ENCODE measurements around the gene PLAAT5. TPM values are rescaled to one million over a fixed set of nuclear protein-coding genes. Genes with fewer than 3 reads are reported as not detected.

The PLAAT5 gene
- total and polyA plus RNA-seq, 2 of the 13 experiments (the other 11 are each of a cell fraction or from before 2014, with no cell fraction given) = not detected

- TF ChIP-seq TEAD3 (CRISPR knock-in tag; optimal IDR thresholded peaks at IDR 0.05; ENCODE audit: borderline replicate concordance) = peak; percentile 29
- peak; percentile 71; the same call in 1 of the 2 replicates for TF ChIP-seq HMG20B (CRISPR knock-in tag; conservative IDR thresholded peaks at IDR 0.05)
- no peak for TF ChIP-seq MTF2 (CRISPR knock-in tag; IDR thresholded peaks at IDR 0.05; ENCODE audit: borderline replicate concordance)
- no peak for TF ChIP-seq TRIM22 (IDR thresholded peaks at IDR 0.05)
- TF ChIP-seq ZFP36 (IDR thresholded peaks at IDR 0.05; ENCODE audit: borderline replicate concordance, low read depth, low read length, partially characterized antibody) = no peak
- no peak for TF ChIP-seq ZNF564 (CRISPR knock-in tag; IDR thresholded peaks at IDR 0.05)
- no peak for TF ChIP-seq JDP2 (CRISPR knock-in tag; IDR thresholded peaks at IDR 0.05; ENCODE audit: borderline replicate concordance)
- no peak for TF ChIP-seq ZNF180 (CRISPR knock-in tag; IDR thresholded peaks at IDR 0.05; ENCODE audit: borderline replicate concordance, low read depth)
- no peak for TF ChIP-seq ZUFSP (CRISPR knock-in tag; IDR thresholded peaks at IDR 0.05; ENCODE audit: borderline replicate concordance)
- TF ChIP-seq ZNF431 (CRISPR knock-in tag; IDR thresholded peaks at IDR 0.05; ENCODE audit: borderline replicate concordance, low read depth) = no peak
- no peak for TF ChIP-seq SCMH1 (CRISPR knock-in tag; IDR thresholded peaks at IDR 0.05; ENCODE audit: borderline replicate concordance)
- TF ChIP-seq ZNF672 (CRISPR knock-in tag; IDR thresholded peaks at IDR 0.05) = no peak
- peak; percentile 82 for TF ChIP-seq NCOA2 (CRISPR knock-in tag; IDR thresholded peaks at IDR 0.05)
- TF ChIP-seq ZNF761 (CRISPR knock-in tag; conservative IDR thresholded peaks at IDR 0.05) = no peak
- no peak for TF ChIP-seq BHLHE40 (IDR thresholded peaks at IDR 0.05; ENCODE audit: low read length)
- TF ChIP-seq SP5 (CRISPR knock-in tag; IDR thresholded peaks at IDR 0.05; ENCODE audit: borderline replicate concordance, low read depth) = peak; percentile 56; the same call in 1 of the 2 replicates
- TF ChIP-seq FOXJ3 (CRISPR knock-in tag; IDR thresholded peaks at IDR 0.05; ENCODE audit: borderline replicate concordance) = peak; percentile 57; the same call in 1 of the 2 replicates
- no peak for TF ChIP-seq MAZ (IDR thresholded peaks at IDR 0.05; ENCODE audit: borderline replicate concordance, low read depth, low read length)
- TF ChIP-seq MAZ (CRISPR knock-in tag; IDR thresholded peaks at IDR 0.05; ENCODE audit: low read depth) = no peak
- TF ChIP-seq NCOA1 (CRISPR knock-in tag; IDR thresholded peaks at IDR 0.05) = no peak
- TF ChIP-seq ZNF580 (CRISPR knock-in tag; IDR thresholded peaks at IDR 0.05; ENCODE audit: borderline replicate concordance, low read depth) = no peak
- no peak for TF ChIP-seq ZBTB37 (CRISPR knock-in tag; IDR thresholded peaks at IDR 0.05)
- TF ChIP-seq TOPORS (CRISPR knock-in tag; IDR thresholded peaks at IDR 0.05) = no peak
- no peak for TF ChIP-seq BRCA1 (CRISPR knock-in tag; IDR thresholded peaks at IDR 0.05)
- no peak for TF ChIP-seq KDM4B (CRISPR knock-in tag; IDR thresholded peaks at IDR 0.05)
- TF ChIP-seq REL (CRISPR knock-in tag; conservative IDR thresholded peaks at IDR 0.05) = no peak
- TF ChIP-seq ZNF24 (IDR thresholded peaks at IDR 0.05) = no peak
- no peak for TF ChIP-seq ARHGAP35 (CRISPR knock-in tag; IDR thresholded peaks at IDR 0.05; ENCODE audit: borderline replicate concordance)
Measured at GRCh38 chr11:63491636-63492372, 837 bp upstream of the PLAAT5 start (continued).

Measured in HepG2 (cell line).